H1 (cell line): ENCODE data around the gene SLC7A10. TPM values are rescaled to one million over a fixed set of nuclear protein-coding genes. Genes with fewer than 3 reads are reported as not detected.

Experiments
- CTCF ChIA-PET: fragments of 300-600 bp; sonication (Branson Sonifier 250); formaldehyde crosslinking; loops from one replicate; lab custom pipeline; 2021; ENCODE audit not compliant: partially characterized antibody; lab: Charles Lee
- POLR2A ChIA-PET: fragments of 300-600 bp; sonication (Branson Sonifier 250); formaldehyde crosslinking; loops from one replicate; lab custom pipeline; 2021; ENCODE audit warnings: inconsistent platforms; ENCODE audit not compliant: partially characterized antibody; lab: Charles Lee
- DNase-seq, 2 experiments: peaks; one replicate each; pipeline versions ENCODE4 v3.0.0 to v3.0.0-alpha.2; 2010 to 2022; ENCODE audit warnings: low spot score in 2 of 2, low read depth in 1 of 2, mixed read lengths in 1 of 2
- FAIRE-seq: peaks from 2 replicates; lab custom pipeline; 2011; peaks lifted over from hg19 to GRCh38; lab: Jason Lieb, UNC
- H2AFZ ChIP-seq: 2 replicates; pipeline ENCODE4 v1.8.1; 2012; ENCODE audit warnings: low read length, inconsistent platforms
- H2AK5ac ChIP-seq: 2 replicates; pipeline ENCODE4 v1.6.1; 2013; ENCODE audit warnings: low read depth, low read length
- H2BK120ac ChIP-seq: replicated peaks from 2 replicates; pipeline ENCODE3; 2013; ENCODE audit warnings: low read depth, low read length, inconsistent platforms
- H2BK12ac ChIP-seq: 2 replicates; pipeline ENCODE4 v1.6.1; 2013; ENCODE audit warnings: low read depth, low read length
- H2BK15ac ChIP-seq: 2 replicates; pipeline ENCODE4 v1.6.1; 2013; ENCODE audit warnings: low read length
- H2BK20ac ChIP-seq: 2 replicates; pipeline ENCODE4 v1.6.1; 2013; ENCODE audit warnings: low read length
- H2BK5ac ChIP-seq: 2 replicates; pipeline ENCODE4 v1.6.1; 2013; ENCODE audit warnings: low read depth, low read length
- H3K14ac ChIP-seq: 2 replicates; pipeline ENCODE4 v1.6.1; 2013; ENCODE audit warnings: inconsistent platforms; ENCODE audit not compliant: insufficient read length
- H3K18ac ChIP-seq: 2 replicates; pipeline ENCODE4 v1.6.1; 2013; ENCODE audit warnings: low read length; ENCODE audit errors: extremely low read depth
- H3K23ac ChIP-seq: 2 replicates; pipeline ENCODE4 v1.6.1; 2013; ENCODE audit warnings: inconsistent platforms; ENCODE audit not compliant: insufficient read length
- H3K23me2 ChIP-seq: 2 replicates; pipeline ENCODE4 v1.6.1; 2013; ENCODE audit warnings: low read depth, low read length
- H3K27ac ChIP-seq: 2 replicates; pipeline ENCODE4 v1.6.1; 2011; ENCODE audit warnings: low read depth, low read length, inconsistent platforms
- H3K27me3 ChIP-seq, 4 experiments: replicated peaks in 1 of 4; 1 replicate in 1 of 4; 2 replicates in 3 of 4; pipeline versions ENCODE4 v1.6.1 to v1.8.1; 2011 to 2013; ENCODE audit warnings: low read length in 3 of 4, mild to moderate bottlenecking in 3 of 4, inconsistent platforms in 2 of 4, mixed read lengths in 2 of 4, moderate library complexity in 1 of 4; ENCODE audit not compliant: control insufficient read depth in 3 of 4, insufficient read depth in 3 of 4; ENCODE audit errors: extremely low read depth in 1 of 4
- H3K36me3 ChIP-seq, 4 experiments: 2 replicates each; pipeline versions ENCODE4 v1.6.1 to v1.8.1; 2011 to 2013; ENCODE audit warnings: mild to moderate bottlenecking in 4 of 4, low read length in 3 of 4, moderate library complexity in 2 of 4, control low read depth in 1 of 4, inconsistent platforms in 1 of 4; ENCODE audit not compliant: insufficient read depth in 4 of 4, control insufficient read depth in 2 of 4
- H3K4ac ChIP-seq: replicated peaks from 2 replicates; pipeline ENCODE3; 2013; ENCODE audit warnings: low read length, low read depth, mixed read lengths, inconsistent platforms; ENCODE audit not compliant: insufficient read length
- H3K4me1 ChIP-seq, 4 experiments: replicated peaks in 1 of 4; 1 replicate in 1 of 4; 2 replicates in 3 of 4; pipeline versions ENCODE4 v1.6.1 to v1.8.1; 2011 to 2013; ENCODE audit warnings: low read length in 3 of 4, inconsistent platforms in 2 of 4, mixed read lengths in 1 of 4; ENCODE audit not compliant: insufficient read depth in 4 of 4, control insufficient read depth in 3 of 4
- H3K4me2 ChIP-seq, 2 experiments: 2 replicates each; pipeline versions ENCODE4 v1.6.1 to v1.8.1; 2011 to 2013; ENCODE audit warnings: low read depth in 2 of 2, low read length in 2 of 2, control low read depth in 1 of 2, inconsistent platforms in 1 of 2, mild to moderate bottlenecking in 1 of 2; ENCODE audit not compliant: insufficient read depth in 1 of 2
- H3K4me3 ChIP-seq, 4 experiments: fragments of 200-600, 300-600 bp in 1 of 4; sonication (generic), shearing (Covaris generic), sonication (Bioruptor Twin) in 1 of 4; 2 replicates each; pipeline versions ENCODE4 v1.5.1 to v1.8.1; 2011 to 2016; ENCODE audit warnings: low read length in 4 of 4, low read depth in 3 of 4, control low read depth in 2 of 4, inconsistent platforms in 2 of 4, mild to moderate bottlenecking in 2 of 4, mixed read lengths in 1 of 4, moderate library complexity in 1 of 4; ENCODE audit not compliant: insufficient read depth in 2 of 4; ENCODE audit errors: extremely low read depth in 1 of 4
- H3K56ac ChIP-seq: replicated peaks from 2 replicates; pipeline ENCODE3; 2013; ENCODE audit warnings: low read depth, mild to moderate bottlenecking, mixed read lengths, low read length, inconsistent platforms; ENCODE audit not compliant: insufficient read length
- H3K79me1 ChIP-seq: 2 replicates; pipeline ENCODE4 v1.6.1; 2013; ENCODE audit warnings: low read depth, low read length, control low read depth
- H3K79me2 ChIP-seq, 2 experiments: 2 replicates each; pipeline versions ENCODE4 v1.6.1 to v1.8.1; 2012 to 2013; ENCODE audit warnings: low read length in 2 of 2, mild to moderate bottlenecking in 2 of 2, inconsistent platforms in 1 of 2; ENCODE audit not compliant: insufficient read depth in 2 of 2, control insufficient read depth in 1 of 2
- H3K9ac ChIP-seq, 4 experiments: replicated peaks in 1 of 4; 1 replicate in 1 of 4; 2 replicates in 3 of 4; pipeline versions ENCODE4 v1.6.1 to v1.8.1; 2011 to 2013; ENCODE audit warnings: low read depth in 3 of 4, low read length in 3 of 4, control low read depth in 2 of 4, mild to moderate bottlenecking in 2 of 4, moderate library complexity in 2 of 4, inconsistent platforms in 1 of 4; ENCODE audit errors: extremely low read depth in 1 of 4
- H3K9me3 ChIP-seq, 2 experiments: 2 replicates each; pipeline versions ENCODE4 v1.6.1 to v1.8.1; 2012 to 2013; ENCODE audit warnings: mild to moderate bottlenecking in 2 of 2, moderate library complexity in 2 of 2, control low read depth in 1 of 2, inconsistent platforms in 1 of 2, low read depth in 1 of 2, low read length in 1 of 2, mixed read lengths in 1 of 2; ENCODE audit not compliant: insufficient read depth in 2 of 2
- H4K20me1 ChIP-seq, 2 experiments: replicated peaks in 1 of 2; 2 replicates each; pipeline versions ENCODE3 to v1.8.1; 2011 to 2013; ENCODE audit warnings: inconsistent platforms in 2 of 2, low read length in 2 of 2, mild to moderate bottlenecking in 1 of 2; ENCODE audit not compliant: insufficient read depth in 2 of 2, control insufficient read depth in 1 of 2
- H4K5ac ChIP-seq: 2 replicates; pipeline ENCODE4 v1.6.1; 2013; ENCODE audit warnings: low read length, low read depth, mixed read lengths, inconsistent platforms; ENCODE audit not compliant: insufficient read length
- H4K8ac ChIP-seq: 2 replicates; pipeline ENCODE4 v1.8.0; 2013; ENCODE audit warnings: mild to moderate bottlenecking, moderate library complexity, low read length, inconsistent platforms; ENCODE audit not compliant: insufficient read depth; ENCODE audit errors: extremely low read depth
- H4K91ac ChIP-seq: replicated peaks from 2 replicates; pipeline ENCODE3; 2013; ENCODE audit warnings: low read length, mixed read lengths, inconsistent platforms; ENCODE audit not compliant: insufficient read length
- CHD1 ChIP-seq: IDR thresholded peaks from 2 replicates; pipeline ENCODE4 v1.6.1; 2012; ENCODE audit warnings: low read depth, low read length, improper control_type of control experiment
- EZH2 ChIP-seq: fragments of 200-600 bp; sonication (generic); IDR thresholded peaks from 2 replicates; pipeline ENCODE4 v1.7.1; 2012; ENCODE audit warnings: low read depth, mild to moderate bottlenecking, moderate library complexity, low read length, inconsistent platforms; ENCODE audit not compliant: severe bottlenecking
- GTF2F1 ChIP-seq: IDR thresholded peaks from 2 replicates; pipeline ENCODE4 v1.6.1; 2012; ENCODE audit warnings: low read depth, low read length, improper control_type of control experiment, borderline replicate concordance
- SP2 ChIP-seq: IDR thresholded peaks from 2 replicates; pipeline ENCODE4 v1.6.1; 2012; ENCODE audit warnings: mild to moderate bottlenecking, low read length, inconsistent platforms
- WGBS, 2 experiments: shearing (Covaris generic) in 1 of 2; methylation state at CpG; one replicate each; pipeline versions ENCODE4 v1.1.6 to v1.1.7; 2013 to 2015; ENCODE audit warnings: low lambda C conversion rate in 2 of 2, mixed read lengths in 2 of 2, inconsistent platforms in 1 of 2, low coverage in 1 of 2, missing lambda C conversion rate in 1 of 2; ENCODE audit not compliant: insufficient replicate concordance in 2 of 2, insufficient coverage in 1 of 2, insufficient read length in 1 of 2; ENCODE audit errors: extremely low coverage in 1 of 2, missing lambda C conversion rate in 1 of 2; 5-methylcytosine and 5-hydroxymethylcytosine counted together
- polyA plus RNA-seq, 7 experiments: library from polyadenylated mRNA; depleted of rRNA in 3 of 7; stranded (reverse) in 5 of 7; unstranded in 2 of 7; fragments of >200 nt in 5 of 7; fragments of 200-250 nt in 2 of 7; gene quantifications; 1 replicate in 5 of 7; 2 replicates in 1 of 7; 4 replicates in 1 of 7; pipeline versions ENCODE4 v1.2.1 to v1.2.3, GENCODE V29; 2011 to 2013; ENCODE audit warnings: missing spikeins in 2 of 7, mixed read lengths in 2 of 7
- total RNA-seq: library from RNA; stranded (reverse); fragmentation: NEBNext Ultra II Directional; extraction: Animal tissue kit (Norgen Biotek cat#: 25700); gene quantifications from 2 replicates; pipeline ENCODE4 v1.2.1, GENCODE V29; 2021

SLC7A10 gene
- total and polyA plus RNA-seq, 2 of the 8 experiments (the other 6 are each of a cell fraction or from before 2014, with no cell fraction given): 3.7 to 7.1 TPM

- TF ChIP-seq GTF2F1 (no peak), SP2 (no peak), CHD1 (no peak), EZH2 (no peak)
- peak overlapping the region; percentile 77; the same call in 1 of the 2 replicates for H2BK12ac ChIP-seq
- H3K79me1 ChIP-seq: peaks cover 8% of the 10 kb centered on the region; the same call in 1 of the 2 replicates
- FAIRE-seq (peak; percentile 93), DNase-seq (no peak)
- H3K36me3 ChIP-seq: no peaks in the 10 kb centered on the region
- peak overlapping the region; percentile 64 for H2BK120ac ChIP-seq
- peak overlapping the region; percentile 100 for H3K56ac ChIP-seq
- 76% methylated on average over 3 of the region's 3 CpGs; no CpG with 5 or more reads in 1 of the 2 experiments for WGBS, 2 experiments
- no peaks in the 10 kb centered on the region for H3K79me2 ChIP-seq
- ChIA-PET POLR2A (no interaction called here), CTCF (interaction anchor here (0.6 kb wide), 1 partner anchor 8 kb away, joined by 3 read pairs; no protein-coding TSS in a partner anchor)
- H3K23ac ChIP-seq: no peak overlapping the region
- H2BK5ac ChIP-seq: peak overlapping the region; percentile 46; the same call in 1 of the 2 replicates
- peaks cover 13% of the 10 kb centered on the region; the same call in 1 of the 2 replicates for H3K23me2 ChIP-seq
- H3K27me3 ChIP-seq: no peaks in the 10 kb centered on the region; a peak in 1 of 7 replicates
- no peak overlapping the region for H3K9ac ChIP-seq
- H2BK15ac ChIP-seq: peak overlapping the region; percentile 11; the same call in 1 of the 2 replicates
- H3K18ac ChIP-seq: no peak overlapping the region
- no peak overlapping the region for H3K4me2 ChIP-seq
- H4K8ac ChIP-seq: no peak overlapping the region
- H2AFZ ChIP-seq: no peak overlapping the region
- H4K20me1 ChIP-seq: peaks cover 0 to 12% of the 10 kb centered on the region in 2 experiments
- H4K5ac ChIP-seq: no peak overlapping the region
- H3K9me3 ChIP-seq: peaks cover 8 to 9% of the 10 kb centered on the region in 2 experiments; a peak in 3 of 4 replicates
- H3K27ac ChIP-seq: no peak overlapping the region; the same call in 1 of the 2 replicates
- H3K4me3 ChIP-seq: no peak overlapping the region
- H3K4me1 ChIP-seq: peaks cover 0 to 4% (median under 1%) of the 10 kb centered on the region in 4 experiments; a peak in 5 of 7 replicates
- H3K4ac ChIP-seq: peak overlapping the region; percentile 97
- peak overlapping the region; percentile 78 for H2AK5ac ChIP-seq
- H3K14ac ChIP-seq: no peak overlapping the region
- H4K91ac ChIP-seq: peak overlapping the region; percentile 98
- no peak overlapping the region for H2BK20ac ChIP-seq
Measured at GRCh38 chr19:33249740-33250366, 24.2 kb upstream of the SLC7A10 start.
